OCI-LY3 (cell line): ENCODE results near the gene LMNTD1.

Source experiments
- CTCF ChIP-seq: fragments of 200-600, 300-600 bp; sonication (generic); IDR thresholded peaks from 2 replicates; pipeline ENCODE4 v1.5.1; 2014; ENCODE audit warnings: antibody characterized with exemption, low read length, low read depth
- EZH2phosphoT487 ChIP-seq: fragments of 200-600 bp; shearing (Covaris generic); IDR thresholded peaks from 2 replicates; pipeline ENCODE4 v1.6.1; 2018; ENCODE audit warnings: antibody characterized with exemption, mixed run types, low read depth

- TF ChIP-seq CTCF (no peak), EZH2phosphoT487 (no peak)
Measured at GRCh38 chr12:25438638-25439037, 114.4 kb downstream of the LMNTD1 start.
